Activated naive CD4-positive, alpha-beta T cell treated with anti-CD3 and anti-CD28 coated beads, Interleukin-2, amount 50 U/mL, for 16 hours (primary cell): Measurements from ENCODE around the gene EIF5B.
"Not testable (repeated sequence)": the region's sequence is repeated elsewhere in the genome, so short reads cannot be mapped to it uniquely, and the experiment has no call there.

Source experiments
- DNase-seq: peaks from one replicate; pipeline ENCODE4 v3.0.0-alpha.2; 2020

EIF5B gene, protein sequence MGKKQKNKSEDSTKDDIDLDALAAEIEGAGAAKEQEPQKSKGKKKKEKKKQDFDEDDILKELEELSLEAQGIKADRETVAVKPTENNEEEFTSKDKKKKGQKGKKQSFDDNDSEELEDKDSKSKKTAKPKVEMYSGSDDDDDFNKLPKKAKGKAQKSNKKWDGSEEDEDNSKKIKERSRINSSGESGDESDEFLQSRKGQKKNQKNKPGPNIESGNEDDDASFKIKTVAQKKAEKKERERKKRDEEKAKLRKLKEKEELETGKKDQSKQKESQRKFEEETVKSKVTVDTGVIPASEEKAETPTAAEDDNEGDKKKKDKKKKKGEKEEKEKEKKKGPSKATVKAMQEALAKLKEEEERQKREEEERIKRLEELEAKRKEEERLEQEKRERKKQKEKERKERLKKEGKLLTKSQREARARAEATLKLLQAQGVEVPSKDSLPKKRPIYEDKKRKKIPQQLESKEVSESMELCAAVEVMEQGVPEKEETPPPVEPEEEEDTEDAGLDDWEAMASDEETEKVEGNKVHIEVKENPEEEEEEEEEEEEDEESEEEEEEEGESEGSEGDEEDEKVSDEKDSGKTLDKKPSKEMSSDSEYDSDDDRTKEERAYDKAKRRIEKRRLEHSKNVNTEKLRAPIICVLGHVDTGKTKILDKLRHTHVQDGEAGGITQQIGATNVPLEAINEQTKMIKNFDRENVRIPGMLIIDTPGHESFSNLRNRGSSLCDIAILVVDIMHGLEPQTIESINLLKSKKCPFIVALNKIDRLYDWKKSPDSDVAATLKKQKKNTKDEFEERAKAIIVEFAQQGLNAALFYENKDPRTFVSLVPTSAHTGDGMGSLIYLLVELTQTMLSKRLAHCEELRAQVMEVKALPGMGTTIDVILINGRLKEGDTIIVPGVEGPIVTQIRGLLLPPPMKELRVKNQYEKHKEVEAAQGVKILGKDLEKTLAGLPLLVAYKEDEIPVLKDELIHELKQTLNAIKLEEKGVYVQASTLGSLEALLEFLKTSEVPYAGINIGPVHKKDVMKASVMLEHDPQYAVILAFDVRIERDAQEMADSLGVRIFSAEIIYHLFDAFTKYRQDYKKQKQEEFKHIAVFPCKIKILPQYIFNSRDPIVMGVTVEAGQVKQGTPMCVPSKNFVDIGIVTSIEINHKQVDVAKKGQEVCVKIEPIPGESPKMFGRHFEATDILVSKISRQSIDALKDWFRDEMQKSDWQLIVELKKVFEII

GRCh38 chr2:99337113-99338028 lies at the start of gene EIF5B:
Gene EIF5B (plus strand): TSS chr2:99337389. CDS start chr2:99337555, 166 bp downstream.
- peak; percentile 95 for DNase-seq

- DNase-seq: no peak
Measured at GRCh38 chr2:99297994-99298393, 39.2 kb upstream of the EIF5B start.

GRCh38 chr2:99299580-99299979 lies 37.6 kb upstream of the EIF5B start:
- no peak for DNase-seq

DNA sequence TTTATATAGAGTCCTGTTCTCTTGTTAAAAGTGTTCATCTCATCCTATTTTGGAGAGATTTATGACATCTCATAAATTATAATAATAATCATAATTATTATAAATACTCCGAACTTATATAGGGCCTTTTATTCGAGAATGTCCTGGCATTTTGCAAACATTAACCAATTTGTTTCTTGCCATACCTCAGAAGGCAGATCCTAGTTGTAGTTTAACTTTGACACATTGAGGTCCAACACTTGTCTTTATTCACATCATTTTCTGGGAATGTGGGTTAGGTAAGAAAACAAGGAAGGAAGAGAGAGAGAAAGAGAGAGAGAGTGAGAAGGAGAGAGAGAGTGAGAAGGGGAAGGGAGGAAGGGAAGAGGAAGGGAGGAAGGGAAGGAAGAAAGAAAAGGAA lies 36.1 kb upstream of the EIF5B start, which contains the start of gene LYG1:
LYG1 (minus strand) TSS at position 101 of the 400 bp plus-strand sequence. CDS start 5,527 bp downstream, outside the sequence.
- not testable (repeated sequence) for DNase-seq

GRCh38 chr2:99317161-99317872 lies 19.9 kb upstream of the EIF5B start:
- no peak for DNase-seq

DNA sequence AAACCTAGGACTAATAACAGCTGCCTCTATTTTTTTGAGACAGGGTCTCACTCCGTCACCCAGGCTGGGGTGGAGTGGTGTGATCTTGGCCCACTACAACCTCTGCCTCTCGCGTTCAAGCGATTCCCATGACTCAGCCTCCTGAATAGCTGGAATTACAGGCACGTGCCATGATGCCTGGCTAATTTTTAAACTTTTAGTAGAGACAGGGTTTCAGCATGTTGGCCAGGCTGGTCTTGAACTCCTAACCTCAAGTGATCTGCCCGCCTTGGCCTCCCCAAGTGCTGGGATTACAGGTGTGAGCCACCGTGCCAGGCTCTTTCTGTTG lies 19.4 kb upstream of the EIF5B start:
- not testable (repeated sequence) for DNase-seq

- no peak for DNase-seq
Measured at GRCh38 chr2:99325384-99325783, 11.8 kb upstream of the EIF5B start.

DNA sequence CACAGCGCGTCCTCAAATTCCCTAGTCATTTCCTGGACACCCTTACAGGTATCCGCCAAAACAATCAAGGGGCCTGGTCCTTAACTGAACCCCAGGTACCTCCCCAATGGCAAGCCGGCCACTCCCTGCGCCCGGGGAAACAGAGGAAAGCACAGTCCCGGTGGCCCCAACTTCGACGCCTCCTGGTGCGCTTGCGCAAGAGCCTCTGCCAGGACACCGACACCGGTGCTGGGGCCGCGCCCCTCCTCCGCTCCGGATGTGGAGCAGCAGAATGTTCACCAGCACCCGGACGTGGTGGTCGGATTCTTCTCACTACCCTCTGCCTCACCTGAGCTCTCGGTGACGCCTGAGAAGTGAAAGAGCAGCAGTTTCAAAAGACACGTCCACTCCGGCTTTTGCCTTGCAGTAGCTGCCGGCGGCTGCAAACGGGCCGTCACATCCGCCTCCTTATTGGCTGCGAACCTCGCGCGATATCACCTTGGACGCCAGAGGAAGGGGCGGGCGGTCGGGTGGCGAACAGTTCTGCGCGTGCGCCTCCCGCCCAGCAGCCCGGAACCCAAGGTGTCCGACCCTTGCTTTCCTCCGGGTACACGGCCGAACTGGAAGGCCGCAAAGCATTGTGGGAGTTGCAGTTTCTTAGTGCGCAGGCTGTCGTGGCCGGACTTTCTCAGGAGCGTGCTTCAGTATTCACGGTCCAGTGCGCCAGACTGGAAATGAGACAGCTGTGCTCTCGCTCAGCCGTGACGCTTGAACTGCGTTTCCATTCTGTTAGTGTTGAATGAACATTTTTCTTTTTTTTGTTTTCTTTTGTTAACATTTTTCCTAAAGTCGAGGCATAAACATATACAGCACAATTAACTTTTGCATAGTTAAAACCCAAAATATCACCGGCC lies 1.0 kb upstream of the EIF5B start, which contains the start of gene TXNDC9:
TXNDC9 (minus strand) TSS at position 423 of the 893 bp plus-strand sequence. CDS start 3,123 bp downstream, outside the sequence.
- DNase-seq: peak; percentile 98

DNA sequence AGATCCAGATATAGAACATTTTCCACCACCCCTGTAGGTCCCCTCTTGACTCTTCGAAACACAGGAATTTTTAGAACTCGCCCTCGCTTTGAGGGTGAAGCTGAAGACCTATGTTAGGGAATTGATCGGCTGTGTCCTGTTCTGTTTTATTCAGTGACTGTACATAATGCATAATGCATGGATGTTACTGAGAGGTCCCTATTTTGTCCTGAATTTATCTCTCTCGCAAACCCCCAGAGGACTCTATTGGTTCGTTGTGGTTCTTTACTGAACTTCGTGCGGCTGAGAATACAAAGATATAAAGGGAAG lies 431 bp upstream of the EIF5B start:
- DNase-seq: no peak

GRCh38 chr2:99338029-99338585 lies 918 bp downstream of the EIF5B start:
- no peak for DNase-seq

GRCh38 chr2:99340669-99341236 lies 3.6 kb downstream of the EIF5B start:
- DNase-seq: no peak

GRCh38 chr2:99342536-99342935 lies 5.3 kb downstream of the EIF5B start:
- no peak for DNase-seq

DNA sequence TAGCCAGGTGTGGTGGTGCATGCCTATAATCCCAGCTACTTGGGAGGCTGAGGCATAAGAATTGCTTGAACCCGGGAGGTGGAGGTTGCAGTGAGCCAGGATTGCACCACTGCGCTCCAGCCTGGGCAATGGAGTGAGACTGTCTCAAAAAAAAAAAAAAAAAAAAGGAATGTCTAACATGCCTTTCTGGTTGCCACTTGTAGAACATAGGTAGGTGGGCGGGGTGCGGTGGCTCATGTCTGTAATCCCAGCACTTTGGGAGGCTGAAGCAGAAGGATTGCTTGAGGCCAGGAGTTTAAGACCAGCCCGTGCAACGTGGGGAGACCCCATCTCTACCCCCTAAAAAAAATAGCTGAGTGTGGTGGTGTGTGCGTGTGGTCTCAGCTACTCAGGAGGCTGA lies 8.3 kb downstream of the EIF5B start:
- DNase-seq: not testable (repeated sequence)

DNA sequence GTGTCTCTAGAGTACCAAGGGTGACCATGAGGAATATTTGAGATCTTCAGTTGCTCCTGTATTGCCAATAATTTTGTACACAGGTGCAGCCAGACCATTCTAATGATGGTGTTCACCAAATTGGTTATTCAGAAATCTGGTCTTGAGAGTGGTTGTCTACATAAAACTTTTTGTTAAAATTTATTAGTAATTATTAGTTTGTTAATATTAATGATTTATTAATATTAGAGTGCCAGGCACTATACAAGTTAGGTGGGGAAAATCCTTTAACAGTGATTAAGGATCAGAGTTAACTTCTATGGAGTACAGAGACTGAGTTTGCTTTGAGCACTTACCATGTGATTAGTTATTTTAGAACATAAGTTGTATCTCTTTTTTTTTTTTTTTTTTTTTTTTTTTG lies 9.0 kb downstream of the EIF5B start:
- no peak for DNase-seq

DNA sequence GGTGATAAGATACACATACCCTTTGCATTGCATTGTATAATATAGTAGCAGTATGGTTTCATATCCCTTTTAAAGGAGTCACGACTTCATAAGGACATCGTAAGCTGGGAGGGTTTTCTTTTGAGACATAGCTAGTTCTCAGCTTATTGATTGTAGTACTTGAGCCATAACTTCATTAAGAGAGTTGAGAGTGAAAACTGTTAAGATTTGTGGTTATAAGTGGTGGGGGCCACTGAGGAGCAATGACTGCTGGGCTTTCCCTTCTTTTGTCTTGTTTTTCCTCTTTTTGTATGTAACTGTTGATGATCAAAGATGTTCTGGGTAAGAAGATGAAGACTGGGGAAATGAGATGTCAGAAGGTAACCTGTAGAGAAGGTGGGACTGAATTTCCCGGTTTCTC lies 11.0 kb downstream of the EIF5B start:
- DNase-seq: no peak

DNA sequence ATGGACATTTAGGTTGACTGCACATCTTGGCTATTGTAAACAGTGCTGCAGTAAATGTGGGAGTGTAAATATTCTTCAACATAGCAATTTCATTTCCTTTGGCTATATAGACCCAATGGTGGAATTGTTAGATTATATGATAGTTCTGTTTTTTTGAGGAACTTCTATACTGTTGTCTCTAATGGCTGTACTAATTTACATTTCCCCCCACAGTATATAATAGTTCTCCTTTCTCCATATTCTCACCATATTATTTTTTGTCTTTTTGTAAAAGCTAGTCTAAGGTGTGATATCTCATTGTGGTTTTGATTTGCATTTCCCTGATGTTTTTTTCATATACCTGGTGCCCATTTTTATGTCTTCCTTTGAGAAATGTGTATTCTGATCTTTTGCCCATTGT lies 13.0 kb downstream of the EIF5B start:
- DNase-seq: no peak

- no peak for DNase-seq
Measured at GRCh38 chr2:99354070-99354469, 16.9 kb downstream of the EIF5B start.

GRCh38 chr2:99354825-99355224 lies 17.6 kb downstream of the EIF5B start:
- DNase-seq: not testable (repeated sequence)

- no peak for DNase-seq
Measured at GRCh38 chr2:99356853-99357252, 19.7 kb downstream of the EIF5B start.

GRCh38 chr2:99365661-99366060 lies 28.5 kb downstream of the EIF5B start:
- DNase-seq: no peak
